Osteoblast (primary cell): ENCODE results near the gene ZNF268. TPM values are rescaled to one million over a fixed set of nuclear protein-coding genes. Genes with fewer than 3 reads are reported as not detected.

ENCODE experiments used
- DNase-seq: peaks from one replicate; pipeline ENCODE4 v3.0.0; 2011; ENCODE audit warnings: low spot score, mixed read lengths; ENCODE audit not compliant: insufficient read length; ENCODE audit errors: missing footprints
- H2AFZ ChIP-seq: 2 replicates; pipeline ENCODE4 v1.6.0; 2011; ENCODE audit warnings: mild to moderate bottlenecking, low read length
- H3K27ac ChIP-seq: 2 replicates; pipeline ENCODE4 v1.5.1; 2011; ENCODE audit warnings: mild to moderate bottlenecking, low read depth, low read length, moderate library complexity
- H3K27me3 ChIP-seq: 2 replicates; pipeline ENCODE4 v1.6.0; 2012; ENCODE audit warnings: mild to moderate bottlenecking, control low read depth, inconsistent platforms, low read length, moderate library complexity; ENCODE audit not compliant: insufficient read depth
- H3K36me3 ChIP-seq: 2 replicates; pipeline ENCODE4 v1.5.1; 2011; ENCODE audit warnings: mild to moderate bottlenecking, low read length, control low read depth, moderate library complexity; ENCODE audit not compliant: insufficient read depth
- H3K4me1 ChIP-seq: 2 replicates; pipeline ENCODE4 v1.5.1; 2011; ENCODE audit warnings: mild to moderate bottlenecking, low read length, control low read depth, moderate library complexity; ENCODE audit not compliant: insufficient read depth
- H3K4me2 ChIP-seq: 2 replicates; pipeline ENCODE4 v1.6.0; 2011; ENCODE audit warnings: mild to moderate bottlenecking, low read length; ENCODE audit not compliant: insufficient read depth
- H3K4me3 ChIP-seq: fragments of 200-600 bp; sonication (generic); 3 replicates; pipeline ENCODE4 v1.5.1; 2012; ENCODE audit warnings: mild to moderate bottlenecking, low read length, inconsistent platforms; ENCODE audit not compliant: insufficient read depth
- H3K79me2 ChIP-seq: 2 replicates; pipeline ENCODE4 v1.6.0; 2012; ENCODE audit warnings: mild to moderate bottlenecking, low read length, control low read depth, inconsistent platforms; ENCODE audit not compliant: insufficient read depth
- H3K9me3 ChIP-seq: 2 replicates; pipeline ENCODE4 v1.5.1; 2011; ENCODE audit warnings: low read depth, low read length, control low read depth
- H4K20me1 ChIP-seq: 2 replicates; pipeline ENCODE4 v1.6.0; 2012; ENCODE audit warnings: mild to moderate bottlenecking, low read length, control low read depth; ENCODE audit not compliant: insufficient read depth
- CTCF ChIP-seq: IDR thresholded peaks from 2 replicates; pipeline ENCODE4 v1.5.1; 2011; ENCODE audit warnings: mild to moderate bottlenecking, low read depth, low read length, moderate library complexity; ENCODE audit errors: extremely low read depth
- total RNA-seq: library from RNA; depleted of rRNA; stranded (reverse); fragments of >200 nt; gene quantifications from 2 replicates; pipeline ENCODE4 v1.2.3, GENCODE V29; 2012

ZNF268 gene
- total RNA-seq, 1 donor: 20.3 TPM

- Histone ChIP-seq H3K27ac (no peak overlapping the region), H2AFZ (no peak overlapping the region), H3K4me1 (no peaks in the 10 kb centered on the region), H3K9me3 (peaks cover 12% of the 10 kb centered on the region), H3K4me2 (no peak overlapping the region), H3K79me2 (no peaks in the 10 kb centered on the region), H3K36me3 (no peaks in the 10 kb centered on the region), H3K4me3 (no peak overlapping the region), H4K20me1 (no peaks in the 10 kb centered on the region), H3K27me3 (no peaks in the 10 kb centered on the region)
- no peak for DNase-seq
- TF ChIP-seq CTCF: no peak
These were observed 35.9 kb downstream of the ZNF268 start for GRCh38 chr12:133217219-133217618.

DNA sequence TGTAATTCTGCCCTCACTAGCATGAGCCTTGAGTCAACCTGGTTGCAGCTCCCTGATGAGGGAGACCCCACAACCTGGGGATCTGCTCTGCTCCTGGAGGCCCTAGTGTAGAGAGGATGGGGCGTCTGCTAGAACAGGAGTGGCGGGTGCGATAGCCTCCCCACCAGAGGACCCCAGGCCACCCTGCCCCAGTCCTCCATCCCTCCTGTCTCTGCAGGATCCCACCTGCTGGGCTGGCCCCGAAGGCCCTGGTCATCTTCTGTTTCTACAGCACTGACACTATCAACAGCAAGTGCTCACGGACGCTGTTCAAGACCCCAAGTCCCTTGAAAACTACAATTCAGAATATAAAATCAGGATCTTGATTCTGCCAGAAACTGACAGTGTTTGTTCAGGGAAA, 39.2 kb downstream of the ZNF268 start:
- H3K36me3 ChIP-seq: no peaks in the 10 kb centered on the region
- no peak overlapping the region for H3K4me3 ChIP-seq
- no peaks in the 10 kb centered on the region for H3K4me1 ChIP-seq
- no peak overlapping the region for H3K4me2 ChIP-seq
- DNase-seq: no peak
- H3K27me3 ChIP-seq: no peaks in the 10 kb centered on the region
- no peak for TF ChIP-seq CTCF
- no peaks in the 10 kb centered on the region for H4K20me1 ChIP-seq
- no peaks in the 10 kb centered on the region for H3K79me2 ChIP-seq
- peaks cover 6% of the 10 kb centered on the region for H3K9me3 ChIP-seq
- no peak overlapping the region for H3K27ac ChIP-seq
- no peak overlapping the region for H2AFZ ChIP-seq

GRCh38 chr12:133221241-133221640, 39.9 kb downstream of the ZNF268 start:
- Histone ChIP-seq H3K4me1 (no peaks in the 10 kb centered on the region), H3K79me2 (no peaks in the 10 kb centered on the region), H3K9me3 (peaks cover 3% of the 10 kb centered on the region), H3K4me3 (no peak overlapping the region), H4K20me1 (no peaks in the 10 kb centered on the region), H3K27ac (no peak overlapping the region), H2AFZ (no peak overlapping the region), H3K4me2 (no peak overlapping the region), H3K36me3 (no peaks in the 10 kb centered on the region), H3K27me3 (no peaks in the 10 kb centered on the region)
- TF ChIP-seq CTCF: no peak
- no peak for DNase-seq

GRCh38 chr12:133222211-133222610, 40.9 kb downstream of the ZNF268 start:
- Histone ChIP-seq H3K27ac (no peak overlapping the region), H2AFZ (no peak overlapping the region), H3K9me3 (peaks cover 3% of the 10 kb centered on the region), H3K4me1 (no peaks in the 10 kb centered on the region), H3K36me3 (no peaks in the 10 kb centered on the region), H4K20me1 (no peaks in the 10 kb centered on the region), H3K27me3 (no peaks in the 10 kb centered on the region), H3K4me3 (no peak overlapping the region), H3K4me2 (no peak overlapping the region), H3K79me2 (no peaks in the 10 kb centered on the region)
- DNase-seq: no peak
- no peak for TF ChIP-seq CTCF
